G401 (cell line): ENCODE data around the gene RPL19. TPM values are rescaled to one million over a fixed set of nuclear protein-coding genes. Genes with fewer than 3 reads are reported as not detected.
"Not testable (repeated sequence)": the region's sequence is repeated elsewhere in the genome, so short reads cannot be mapped to it uniquely, and the experiment has no call there.

Source experiments
- DNase-seq: peaks from one replicate; pipeline ENCODE4 v3.0.0-alpha.2; 2015; ENCODE audit warnings: low spot score
- in situ Hi-C: cut with HindIII; loops from 2 replicates; pipeline ENCODE4 v1.10.0; 2016; ENCODE audit warnings: low sequenced_read_pairs, mixed read lengths
- total RNA-seq: library from RNA; depleted of rRNA; stranded (reverse); fragments of >200 nt; shearing (Covaris generic); gene quantifications from 2 replicates; pipeline ENCODE4 v1.2.3, GENCODE V29; 2014; rRNA removed

The RPL19 gene
- total RNA-seq = 3,500 and 4,218 TPM in 2 replicates

GRCh38 chr17:39200070-39200879, at the start of gene RPL19:
Gene RPL19 (plus strand): TSS chr17:39200283. CDS start chr17:39200345, 62 bp downstream.
- DNase-seq = no peak

GRCh38 chr17:39150795-39151149, 49.3 kb upstream of the RPL19 start:
- no peak for DNase-seq
- in situ Hi-C loops = no loop called here

More at GRCh38 chr17:39200070-39200879, at the start of gene RPL19:
- in situ Hi-C loops = no loop called here

GRCh38 chr17:39151150-39151942, 48.7 kb upstream of the RPL19 start, which contains the start of gene PLXDC1:
Gene PLXDC1 (minus strand): TSS chr17:39151637. CDS start chr17:39151437, 200 bp downstream.
- in situ Hi-C loops = no loop called here
- no peak for DNase-seq

GRCh38 chr17:39151943-39152818, 47.9 kb upstream of the RPL19 start:
- DNase-seq = no peak
- in situ Hi-C loops = no loop called here

GRCh38 chr17:39153599-39154051, 46.5 kb upstream of the RPL19 start:
- in situ Hi-C loops = no loop called here
- DNase-seq = peak; percentile 93

GRCh38 chr17:39155654-39156053, 44.4 kb upstream of the RPL19 start:
- in situ Hi-C loops = no loop called here
- no peak for DNase-seq

- in situ Hi-C loops = no loop called here
- no peak for DNase-seq
These were observed 43.6 kb upstream of the RPL19 start for GRCh38 chr17:39156491-39156890.

GRCh38 chr17:39158623-39159022, 41.5 kb upstream of the RPL19 start:
- in situ Hi-C loops = no loop called here
- DNase-seq = no peak

- in situ Hi-C loops = no loop called here
- no peak for DNase-seq
These were observed 38.1 kb upstream of the RPL19 start for GRCh38 chr17:39161962-39162361.

- in situ Hi-C loops = no loop called here
- DNase-seq = peak; percentile 76
These were observed 35.4 kb upstream of the RPL19 start for GRCh38 chr17:39164675-39165143.

GRCh38 chr17:39165178-39165840, 34.8 kb upstream of the RPL19 start:
- in situ Hi-C loops = no loop called here
- DNase-seq = no peak

GRCh38 chr17:39165841-39166349, 34.2 kb upstream of the RPL19 start, which contains the start of gene ARL5C:
Gene ARL5C (minus strand): TSS chr17:39166161. CDS start chr17:39165760, 401 bp downstream.
- in situ Hi-C loops = no loop called here
- DNase-seq = no peak

GRCh38 chr17:39166437-39167335, 33.4 kb upstream of the RPL19 start:
- DNase-seq = no peak
- in situ Hi-C loops = no loop called here

- no peak for DNase-seq
- in situ Hi-C loops = no loop called here
These were observed 32.6 kb upstream of the RPL19 start for GRCh38 chr17:39167476-39167875.

- DNase-seq, in situ Hi-C loops: not testable (repeated sequence)
These were observed 31.6 kb upstream of the RPL19 start for GRCh38 chr17:39168503-39168902.

GRCh38 chr17:39169101-39169500, 31.0 kb upstream of the RPL19 start:
- in situ Hi-C loops = no loop called here
- DNase-seq = no peak

- no peak for DNase-seq
- in situ Hi-C loops = no loop called here
These were observed 30.6 kb upstream of the RPL19 start for GRCh38 chr17:39169518-39169917.
